CD4-positive, alpha-beta memory T cell (primary cell): ENCODE measurements around the gene DHPS. TPM values are rescaled to one million over a fixed set of nuclear protein-coding genes. Genes with fewer than 3 reads are reported as not detected.
"Not testable (repeated sequence)": the region's sequence is repeated elsewhere in the genome, so short reads cannot be mapped to it uniquely, and the experiment has no call there.

Experiments used
- CTCF ChIA-PET: fragments of 350-600 bp; sonication (Branson Sonifier 250); formaldehyde crosslinking; loops from one replicate; lab custom pipeline; 2021; ENCODE audit warnings: inconsistent platforms; ENCODE audit not compliant: partially characterized antibody; lab: Charles Lee
- POLR2A ChIA-PET: fragments of 350-600 bp; sonication (Branson Sonifier 250); formaldehyde crosslinking; loops from one replicate; lab custom pipeline; 2021; ENCODE audit not compliant: partially characterized antibody; lab: Charles Lee
- DNase-seq, 5 donors: peaks; one replicate each; pipeline versions ENCODE4 v3.0.0 to v3.0.0-alpha.2; 2020 to 2022; ENCODE audit warnings: mixed read lengths in 1 of 5
- H3K27ac ChIP-seq: one replicate; pipeline ENCODE4 v1.7.0; 2013; ENCODE audit warnings: low read depth, low read length
- H3K27me3 ChIP-seq: 2 replicates; pipeline ENCODE4 v1.7.0; 2013; ENCODE audit warnings: mild to moderate bottlenecking, low read length, moderate library complexity; ENCODE audit not compliant: insufficient read depth
- H3K36me3 ChIP-seq: 2 replicates; pipeline ENCODE4 v1.7.0; 2013; ENCODE audit warnings: mild to moderate bottlenecking, low read length, moderate library complexity; ENCODE audit not compliant: insufficient read depth
- H3K4me1 ChIP-seq: 2 replicates; pipeline ENCODE4 v1.7.0; 2013; ENCODE audit warnings: mild to moderate bottlenecking, low read length, moderate library complexity; ENCODE audit not compliant: insufficient read depth
- H3K4me3 ChIP-seq, 2 donors: one replicate each; pipeline ENCODE4 v1.7.0; 2013; ENCODE audit warnings: low read length in 2 of 2, mild to moderate bottlenecking in 1 of 2
- H3K9me3 ChIP-seq, 2 donors: one replicate each; pipeline ENCODE4 v1.7.0; 2013; ENCODE audit warnings: low read length in 2 of 2, control low read depth in 1 of 2; ENCODE audit not compliant: control insufficient read depth in 1 of 2
- H3K27ac Mint-ChIP-seq, 7 donors: one replicate each; pipeline ENCODE4 v1.8.0; 2020 to 2021; ENCODE audit warnings: mixed read lengths in 7 of 7, mild to moderate bottlenecking in 6 of 7, inconsistent platforms in 3 of 7, moderate library complexity in 3 of 7
- H3K27me3 Mint-ChIP-seq, 2 donors: one replicate each; pipeline ENCODE4 v1.8.0; 2020 to 2021; ENCODE audit warnings: mixed read lengths in 2 of 2
- H3K36me3 Mint-ChIP-seq, 2 donors: one replicate each; pipeline ENCODE4 v1.8.0; 2020 to 2021; ENCODE audit warnings: mixed read lengths in 2 of 2, inconsistent platforms in 1 of 2, mild to moderate bottlenecking in 1 of 2
- H3K4me1 Mint-ChIP-seq, 4 donors: one replicate each; pipeline ENCODE4 v1.8.0; 2020 to 2021; ENCODE audit warnings: mixed read lengths in 4 of 4, mild to moderate bottlenecking in 1 of 4
- H3K4me3 Mint-ChIP-seq, 8 donors: one replicate each; pipeline ENCODE4 v1.8.0; 2020 to 2021; ENCODE audit warnings: mixed read lengths in 8 of 8, mild to moderate bottlenecking in 7 of 8, moderate library complexity in 6 of 8, inconsistent platforms in 3 of 8
- H3K9me3 Mint-ChIP-seq, 8 donors: one replicate each; pipeline ENCODE4 v1.8.0; 2020 to 2021; ENCODE audit warnings: mixed read lengths in 8 of 8, mild to moderate bottlenecking in 5 of 8, inconsistent platforms in 3 of 8, moderate library complexity in 1 of 8
- intact Hi-C: fragments of 100-400 bp; cut with micrococcal nuclease; formaldehyde crosslinking; loops from one replicate; pipeline ENCODE4 v1.15.1; 2023
- polyA plus RNA-seq, 2 donors: library from polyadenylated mRNA; unstranded; fragments of 300-500 nt; fragmentation: Illumina TruSeq; gene quantifications; one replicate each; pipeline ENCODE4 v1.2.3, GENCODE V29; 2021
- total RNA-seq, 2 experiments: library from RNA; stranded (reverse); gene quantifications; one replicate each; pipeline ENCODE4 v1.2.3, GENCODE V29; 2021

DHPS gene
- total and polyA plus RNA-seq, 4 experiments from 2014 or later = 77.3 to 197 (median 143) TPM

DNA sequence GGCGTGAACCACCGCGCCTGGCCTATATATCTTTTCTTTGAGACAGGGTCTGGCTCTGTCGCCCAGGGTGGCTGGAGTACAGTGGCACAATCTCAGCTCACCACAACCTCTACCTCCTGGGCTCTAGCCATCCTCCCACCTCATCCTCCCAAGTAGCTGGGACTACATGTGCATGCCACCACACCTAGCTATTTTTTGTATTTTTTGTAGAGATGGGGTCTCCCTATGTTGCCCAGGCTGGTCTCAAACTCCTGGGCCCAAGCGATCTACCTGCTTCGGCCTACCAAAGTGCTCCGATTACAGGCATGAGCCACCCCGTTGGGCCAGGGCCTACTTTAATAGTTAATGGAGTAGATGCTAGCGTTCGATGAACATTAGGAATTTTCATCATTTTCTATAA, 38.6 kb upstream of the DHPS start:
- POLR2A ChIA-PET = interaction anchor here (0.6 to 5.9 kb wide), 7 partner anchors 12 to 156 kb away, joined by 3 to 135 read pairs (median 26); partner anchors contain the start of genes FBXW9, GET3, JUNB and TRIR
- Mint-ChIP-seq H3K9me3 (peaks cover 0 to 4% (median 0%) of the 10 kb centered on the region in 8 donors), H3K4me1 (peaks cover 23 to 52% (median 36%) of the 10 kb centered on the region in 4 donors), H3K27me3 (peaks cover 0 to 1% of the 10 kb centered on the region in 2 donors), H3K36me3 (peaks cover 13 to 32% of the 10 kb centered on the region in 2 donors), H3K4me3 (peak overlapping the region; percentile 68 to 88 (median 86)), H3K27ac (peak overlapping the region; percentile 9 to 98 (median 89))
- peak overlapping the region in 1 of 2 donors; percentile 17 for H3K4me3 ChIP-seq
- no peaks in the 10 kb centered on the region for H3K9me3 ChIP-seq
- intact Hi-C loops = loop anchor here (5.0 kb wide), 1 partner anchor 38 kb away; the partner anchor contains the start of gene DHPS
- H3K36me3 ChIP-seq = peaks cover 17% of the 10 kb centered on the region
- DNase-seq = no peak
- no peaks in the 10 kb centered on the region for H3K27me3 ChIP-seq
- peak overlapping the region; percentile 73 for H3K27ac ChIP-seq
- CTCF ChIA-PET = interaction anchor here (0.9 to 12.0 kb wide), 3 partner anchors 14 to 76 kb away, joined by 3 to 126 read pairs (median 5); partner anchors contain the start of gene TRIR
- peaks cover 30% of the 10 kb centered on the region for H3K4me1 ChIP-seq

DNA sequence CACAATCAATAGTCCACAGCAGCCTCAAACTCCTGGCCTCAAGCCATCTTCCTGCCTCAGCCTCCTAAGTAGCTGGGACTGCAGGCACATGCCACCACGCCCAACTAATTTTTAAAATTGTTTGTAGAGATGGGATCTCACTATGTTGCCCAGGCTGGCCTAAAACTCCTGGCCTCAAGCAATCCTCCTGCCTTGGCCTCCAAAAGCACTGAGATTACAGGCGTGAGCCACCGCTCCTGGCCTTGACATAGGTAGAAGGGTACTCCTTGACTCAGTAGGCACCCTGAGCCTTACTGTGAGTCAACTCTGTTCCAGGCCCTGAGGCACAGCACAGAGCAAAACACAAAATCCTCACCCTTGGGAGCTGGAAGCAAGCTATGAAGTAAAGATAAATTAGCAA, 34.2 kb upstream of the DHPS start:
- H3K27me3 ChIP-seq = no peaks in the 10 kb centered on the region
- POLR2A ChIA-PET = no interaction called here
- CTCF ChIA-PET = interaction anchor here (2.2 to 12.0 kb wide), 4 partner anchors 42 to 132 kb away, joined by 7 to 126 read pairs (median 12); no protein-coding TSS in a partner anchor
- no peaks in the 10 kb centered on the region for H3K9me3 ChIP-seq
- H3K27ac ChIP-seq = no peak overlapping the region
- H3K27ac Mint-ChIP-seq = peak overlapping the region in 1 of 7 donors; percentile 18
- H3K36me3 Mint-ChIP-seq = peaks cover 27 to 37% of the 10 kb centered on the region in 2 donors
- peaks cover 9 to 23% (median 11%) of the 10 kb centered on the region in 4 donors for H3K4me1 Mint-ChIP-seq
- no peaks in the 10 kb centered on the region for H3K9me3 Mint-ChIP-seq
- DNase-seq = no peak
- no peak overlapping the region for H3K4me3 Mint-ChIP-seq
- H3K4me1 ChIP-seq = peaks cover 6% of the 10 kb centered on the region
- peaks cover 35% of the 10 kb centered on the region for H3K36me3 ChIP-seq
- no peaks in the 10 kb centered on the region for H3K27me3 Mint-ChIP-seq
- intact Hi-C loops = no loop called here
- H3K4me3 ChIP-seq = no peak overlapping the region

GRCh38 chr19:12715102-12715501, 33.4 kb upstream of the DHPS start:
- intact Hi-C loops = no loop called here
- Mint-ChIP-seq H3K27ac (no peak overlapping the region), H3K36me3 (peaks cover 32 to 45% of the 10 kb centered on the region in 2 donors), H3K4me1 (peaks cover 4 to 16% (median 6%) of the 10 kb centered on the region in 4 donors), H3K4me3 (no peak overlapping the region), H3K27me3 (no peaks in the 10 kb centered on the region), H3K9me3 (no peaks in the 10 kb centered on the region)
- no peaks in the 10 kb centered on the region for H3K4me1 ChIP-seq
- POLR2A ChIA-PET = no interaction called here
- no peak overlapping the region for H3K4me3 ChIP-seq
- H3K36me3 ChIP-seq = peaks cover 42% of the 10 kb centered on the region
- H3K27ac ChIP-seq = no peak overlapping the region
- no peak for DNase-seq
- no peaks in the 10 kb centered on the region for H3K9me3 ChIP-seq
- H3K27me3 ChIP-seq = no peaks in the 10 kb centered on the region
- CTCF ChIA-PET = interaction anchor here (2.2 to 12.0 kb wide), 3 partner anchors 42 to 81 kb away, joined by 7 to 126 read pairs (median 13); no protein-coding TSS in a partner anchor

DNA sequence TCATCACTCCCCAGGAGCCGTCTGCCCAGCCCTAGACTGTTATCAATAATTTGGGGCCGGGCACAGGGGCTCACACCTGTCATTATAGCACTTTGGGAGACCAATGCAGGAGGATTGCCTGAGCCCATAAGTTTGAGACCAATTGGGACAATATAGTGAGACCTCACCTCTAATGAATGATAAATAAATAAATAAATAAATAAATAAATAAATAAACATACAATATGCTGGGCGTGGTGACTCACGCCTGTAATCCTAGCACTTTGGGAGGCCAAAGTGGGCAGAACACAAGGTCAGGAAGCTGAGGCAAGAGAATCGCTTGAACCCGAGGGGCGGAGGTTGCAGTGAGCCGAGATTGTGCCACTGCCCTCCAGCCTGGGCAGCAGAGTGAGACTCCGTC, 31.6 kb upstream of the DHPS start:
- H3K4me3 Mint-ChIP-seq, H3K4me1 ChIP-seq, H3K9me3 ChIP-seq, H3K4me3 ChIP-seq, H3K27me3 Mint-ChIP-seq, H3K9me3 Mint-ChIP-seq, H3K4me1 Mint-ChIP-seq, DNase-seq, intact Hi-C loops, H3K27ac ChIP-seq, H3K27me3 ChIP-seq, H3K27ac Mint-ChIP-seq: not testable (repeated sequence)
- peaks cover 45% of the 10 kb centered on the region for H3K36me3 ChIP-seq
- ChIA-PET CTCF (interaction anchor here (1.0 to 12.0 kb wide), 2 partner anchors 44 to 135 kb away, joined by 3 to 126 read pairs; no protein-coding TSS in a partner anchor), POLR2A (interaction anchor here (0.7 kb wide), 1 partner anchor 9 kb away, joined by 3 read pairs; no protein-coding TSS in a partner anchor)
- H3K36me3 Mint-ChIP-seq = peaks cover 26 to 45% of the 10 kb centered on the region in 2 donors

GRCh38 chr19:12712077-12712476, 30.4 kb upstream of the DHPS start:
- CTCF ChIA-PET, H3K27me3 ChIP-seq, H3K4me1 ChIP-seq, H3K9me3 Mint-ChIP-seq, H3K9me3 ChIP-seq, H3K27ac Mint-ChIP-seq, H3K4me3 Mint-ChIP-seq, H3K4me3 ChIP-seq, POLR2A ChIA-PET, H3K27ac ChIP-seq, intact Hi-C loops, H3K4me1 Mint-ChIP-seq, H3K27me3 Mint-ChIP-seq: not testable (repeated sequence)
- peak in 1 of 5 donors; percentile 61 for DNase-seq
- H3K36me3 Mint-ChIP-seq = peaks cover 26 to 48% of the 10 kb centered on the region in 2 donors
- H3K36me3 ChIP-seq = peaks cover 45% of the 10 kb centered on the region

GRCh38 chr19:12711187-12711586, 29.5 kb upstream of the DHPS start:
- H3K4me1 ChIP-seq = no peaks in the 10 kb centered on the region
- Mint-ChIP-seq H3K4me3 (no peak overlapping the region), H3K27ac (peak overlapping the region in 2 of 7 donors; percentile 42 to 69), H3K36me3 (peaks cover 22 to 48% of the 10 kb centered on the region in 2 donors), H3K27me3 (no peaks in the 10 kb centered on the region), H3K9me3 (no peaks in the 10 kb centered on the region), H3K4me1 (no peaks in the 10 kb centered on the region)
- ChIA-PET CTCF (no interaction called here), POLR2A (no interaction called here)
- no peaks in the 10 kb centered on the region for H3K27me3 ChIP-seq
- intact Hi-C loops = no loop called here
- H3K27ac ChIP-seq = no peak overlapping the region
- no peak for DNase-seq
- no peak overlapping the region for H3K4me3 ChIP-seq
- H3K9me3 ChIP-seq = no peaks in the 10 kb centered on the region
- peaks cover 44% of the 10 kb centered on the region for H3K36me3 ChIP-seq

DNA sequence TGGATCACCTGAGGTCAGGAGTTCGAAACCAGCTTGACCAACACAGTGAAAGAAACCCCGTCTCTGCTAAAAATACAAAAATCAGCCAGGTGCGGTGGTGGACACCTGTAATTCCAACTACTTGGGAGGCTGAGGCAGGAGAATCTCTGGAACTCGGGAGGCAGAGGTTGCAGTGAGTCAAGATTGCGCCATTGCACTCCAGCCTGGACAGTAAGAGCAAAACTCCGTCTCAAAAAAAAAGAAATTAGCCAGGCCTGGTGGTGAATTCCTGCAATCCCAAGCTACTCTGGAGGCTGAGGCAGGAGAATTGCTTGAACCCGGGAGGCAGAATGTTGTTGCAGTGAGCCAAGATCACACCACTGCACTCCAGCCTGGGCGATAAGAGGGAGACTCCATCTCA, 27.0 kb upstream of the DHPS start:
- POLR2A ChIA-PET = interaction anchor here (1.3 kb wide), 1 partner anchor 83 kb away, joined by 3 read pairs; the partner anchor contains the start of gene JUNB
- intact Hi-C loops = no loop called here
- H3K27me3 Mint-ChIP-seq = no peaks in the 10 kb centered on the region
- H3K27ac Mint-ChIP-seq = no peak overlapping the region
- Histone ChIP-seq H3K9me3 (no peaks in the 10 kb centered on the region), H3K4me3 (no peak overlapping the region), H3K27ac (no peak overlapping the region), H3K4me1 (no peaks in the 10 kb centered on the region), H3K27me3 (no peaks in the 10 kb centered on the region), H3K36me3 (peaks cover 42% of the 10 kb centered on the region)
- CTCF ChIA-PET = interaction anchor here (1.1 kb wide), 1 partner anchor 8 kb away, joined by 3 read pairs; no protein-coding TSS in a partner anchor
- no peak for DNase-seq
- H3K4me3 Mint-ChIP-seq = no peak overlapping the region
- no peaks in the 10 kb centered on the region for H3K9me3 Mint-ChIP-seq
- H3K36me3 Mint-ChIP-seq = peaks cover 26 to 57% of the 10 kb centered on the region in 2 donors
- no peaks in the 10 kb centered on the region for H3K4me1 Mint-ChIP-seq
